BLaER1 treated with 17β-estradiol and CSF1 and Interleukin-3, amounts not matched to agents 10 nM and 100 nM (cell line): ENCODE results near the gene ASIC2.

Experiments
- H3K27ac ChIP-seq, 11 experiments: shearing (Covaris generic); formaldehyde crosslinking; 2 replicates each; pipeline ENCODE4 v1.8.1; 2022
- H3K27me3 ChIP-seq, 11 experiments: shearing (Covaris generic); formaldehyde crosslinking; 2 replicates each; pipeline ENCODE4 v1.8.1; 2022
- H3K36me3 ChIP-seq, 11 experiments: shearing (Covaris generic); formaldehyde crosslinking; 2 replicates each; pipeline ENCODE4 v1.8.1; 2022
- H3K4me1 ChIP-seq, 10 experiments: shearing (Covaris generic); formaldehyde crosslinking; 2 replicates each; pipeline ENCODE4 v1.8.1; 2022
- H3K4me2 ChIP-seq, 11 experiments: shearing (Covaris generic); formaldehyde crosslinking; 2 replicates each; pipeline ENCODE4 v1.8.1; 2022
- H3K4me3 ChIP-seq, 10 experiments: shearing (Covaris generic); formaldehyde crosslinking; 2 replicates each; pipeline ENCODE4 v1.8.1; 2022
- H3K9ac ChIP-seq, 11 experiments: shearing (Covaris generic); formaldehyde crosslinking; 2 replicates each; pipeline ENCODE4 v1.8.1; 2022
- H3K9me3 ChIP-seq, 11 experiments: shearing (Covaris generic); formaldehyde crosslinking; replicated peaks in 1 of 11; 2 replicates each; pipeline ENCODE4 v1.8.1; 2022
- H4K20me1 ChIP-seq, 11 experiments: shearing (Covaris generic); formaldehyde crosslinking; 2 replicates each; pipeline ENCODE4 v1.8.1; 2022
- Cebpa-rat ChIP-seq, 11 experiments: shearing (Covaris generic); IDR thresholded peaks; 2 replicates each; pipeline ENCODE4 v1.8.1; 2022

Gene ASIC2

DNA sequence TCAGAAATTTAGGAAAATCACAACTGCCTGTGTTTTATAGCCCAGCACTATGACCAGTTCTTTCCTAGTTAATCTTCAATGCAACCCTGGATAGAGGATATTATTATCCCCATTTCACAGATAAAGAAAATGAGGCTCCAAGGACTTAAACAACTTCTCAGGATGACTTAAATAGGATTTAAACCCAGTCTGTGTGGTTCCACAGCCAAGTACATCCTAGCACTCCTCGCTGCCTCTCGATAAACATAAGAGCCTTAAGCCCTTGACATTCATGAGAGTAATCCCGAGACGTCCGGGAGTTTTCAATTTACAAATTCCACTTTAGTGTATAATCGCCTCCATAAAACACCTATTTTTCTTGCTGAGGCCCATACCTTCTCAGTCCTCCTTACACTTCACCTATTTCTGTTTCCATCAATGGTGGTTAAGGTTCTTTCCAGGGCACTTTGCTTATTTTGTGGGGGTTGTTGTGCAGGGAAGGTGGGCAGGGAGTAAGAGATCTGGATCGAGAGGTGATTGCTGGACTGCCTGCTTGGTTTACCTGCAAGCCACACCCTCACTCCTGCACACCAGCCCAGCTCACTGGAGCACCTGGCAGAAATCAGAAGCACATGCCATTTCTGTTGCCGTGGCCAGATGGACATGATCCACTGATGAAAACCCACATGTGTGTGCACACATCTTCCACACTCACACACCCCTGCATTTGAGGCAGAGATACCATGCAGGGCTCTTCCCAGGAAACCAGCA is 50.5 kb downstream of the ASIC2 start:
- H3K9ac ChIP-seq: no peak overlapping the region
- no peak for TF ChIP-seq Cebpa-rat (IDR thresholded peaks at IDR 0.05)
- no peak overlapping the region for H3K27ac ChIP-seq
- H4K20me1 ChIP-seq: no peaks in the 10 kb centered on the region; a peak in 2 of 22 replicates
- no peaks in the 10 kb centered on the region for H3K27me3 ChIP-seq
- H3K4me2 ChIP-seq: no peak overlapping the region
- H3K36me3 ChIP-seq: no peaks in the 10 kb centered on the region
- no peaks in the 10 kb centered on the region for H3K9me3 ChIP-seq
- H3K4me1 ChIP-seq: no peaks in the 10 kb centered on the region
- H3K4me3 ChIP-seq: no peak overlapping the region

DNA sequence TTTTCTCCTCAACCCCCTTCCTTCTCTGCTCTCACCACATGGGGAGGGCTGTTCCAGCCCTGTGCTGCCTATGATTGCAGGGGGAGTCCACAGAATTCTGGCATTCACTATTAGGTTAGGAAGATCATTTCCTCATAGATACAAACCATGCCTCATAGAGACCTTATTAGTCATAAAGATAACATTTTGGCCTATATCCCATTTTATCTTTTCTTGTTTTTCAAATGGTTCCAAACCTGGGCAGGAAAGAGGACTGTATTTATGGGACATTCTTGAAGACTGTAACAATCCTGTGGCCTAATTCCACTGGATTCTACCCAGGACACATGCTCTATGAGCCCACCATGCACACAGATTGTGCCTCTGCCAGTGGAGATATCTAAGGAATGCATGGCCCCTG is 51.7 kb downstream of the ASIC2 start:
- H3K4me1 ChIP-seq: no peaks in the 10 kb centered on the region
- no peak overlapping the region for H3K4me2 ChIP-seq
- H3K4me3 ChIP-seq: no peak overlapping the region
- no peaks in the 10 kb centered on the region; a peak in 2 of 22 replicates for H4K20me1 ChIP-seq
- no peak overlapping the region for H3K9ac ChIP-seq
- no peaks in the 10 kb centered on the region for H3K9me3 ChIP-seq
- no peaks in the 10 kb centered on the region for H3K27me3 ChIP-seq
- TF ChIP-seq Cebpa-rat (IDR thresholded peaks at IDR 0.05): no peak
- no peaks in the 10 kb centered on the region for H3K36me3 ChIP-seq
- H3K27ac ChIP-seq: no peak overlapping the region

DNA sequence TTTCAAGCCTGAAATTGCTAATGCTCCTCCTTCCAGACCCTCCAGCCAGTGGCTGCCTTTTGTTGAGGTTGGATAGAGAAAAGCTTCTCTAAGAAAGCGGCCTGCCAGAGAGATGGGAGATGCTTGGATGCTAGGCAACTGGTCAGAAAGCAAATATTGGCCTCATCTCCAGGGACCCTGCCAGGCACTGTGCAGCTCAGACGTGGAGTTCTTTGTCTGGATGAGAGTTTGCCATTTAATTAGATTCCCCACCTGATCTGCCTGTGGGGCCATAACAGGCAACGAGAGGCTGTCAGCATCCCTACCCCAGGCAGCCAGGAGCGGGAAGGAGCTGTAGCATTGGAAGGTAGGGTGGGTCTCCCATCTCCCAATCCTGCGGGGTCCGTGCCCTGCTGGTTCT is 52.7 kb downstream of the ASIC2 start:
- no peaks in the 10 kb centered on the region; a peak in 2 of 22 replicates for H4K20me1 ChIP-seq
- no peaks in the 10 kb centered on the region for H3K4me1 ChIP-seq
- H3K36me3 ChIP-seq: no peaks in the 10 kb centered on the region
- H3K4me2 ChIP-seq: no peak overlapping the region
- TF ChIP-seq Cebpa-rat (IDR thresholded peaks at IDR 0.05): no peak
- H3K27ac ChIP-seq: no peak overlapping the region
- H3K27me3 ChIP-seq: no peaks in the 10 kb centered on the region
- H3K9ac ChIP-seq: no peak overlapping the region
- H3K4me3 ChIP-seq: no peak overlapping the region
- H3K9me3 ChIP-seq: no peaks in the 10 kb centered on the region

DNA sequence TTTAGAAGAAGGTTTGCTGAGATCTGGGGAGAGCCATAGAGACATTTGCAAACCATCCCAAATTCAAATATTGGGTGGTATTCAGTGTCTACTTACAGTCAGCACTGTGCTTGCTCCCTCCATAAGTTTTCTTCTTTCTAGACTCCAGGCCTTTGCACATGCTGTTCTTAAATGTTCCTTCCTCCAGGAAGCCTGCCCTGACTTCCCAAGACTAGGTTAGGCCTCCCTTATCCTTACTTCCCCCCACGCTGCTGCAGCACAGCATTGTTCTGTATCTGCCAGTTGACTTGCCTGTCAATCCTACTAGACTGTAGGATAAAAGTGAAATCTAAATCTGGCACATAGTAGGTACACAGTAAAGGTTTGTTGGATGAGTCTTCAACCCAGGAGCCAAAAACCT is 53.4 kb downstream of the ASIC2 start:
- H3K4me2 ChIP-seq: no peak overlapping the region
- no peak overlapping the region for H3K27ac ChIP-seq
- H3K9ac ChIP-seq: no peak overlapping the region
- no peak overlapping the region for H3K4me3 ChIP-seq
- no peaks in the 10 kb centered on the region for H3K36me3 ChIP-seq
- no peaks in the 10 kb centered on the region for H3K4me1 ChIP-seq
- no peaks in the 10 kb centered on the region for H3K9me3 ChIP-seq
- no peaks in the 10 kb centered on the region; a peak in 2 of 22 replicates for H4K20me1 ChIP-seq
- H3K27me3 ChIP-seq: no peaks in the 10 kb centered on the region
- TF ChIP-seq Cebpa-rat (IDR thresholded peaks at IDR 0.05): no peak

DNA sequence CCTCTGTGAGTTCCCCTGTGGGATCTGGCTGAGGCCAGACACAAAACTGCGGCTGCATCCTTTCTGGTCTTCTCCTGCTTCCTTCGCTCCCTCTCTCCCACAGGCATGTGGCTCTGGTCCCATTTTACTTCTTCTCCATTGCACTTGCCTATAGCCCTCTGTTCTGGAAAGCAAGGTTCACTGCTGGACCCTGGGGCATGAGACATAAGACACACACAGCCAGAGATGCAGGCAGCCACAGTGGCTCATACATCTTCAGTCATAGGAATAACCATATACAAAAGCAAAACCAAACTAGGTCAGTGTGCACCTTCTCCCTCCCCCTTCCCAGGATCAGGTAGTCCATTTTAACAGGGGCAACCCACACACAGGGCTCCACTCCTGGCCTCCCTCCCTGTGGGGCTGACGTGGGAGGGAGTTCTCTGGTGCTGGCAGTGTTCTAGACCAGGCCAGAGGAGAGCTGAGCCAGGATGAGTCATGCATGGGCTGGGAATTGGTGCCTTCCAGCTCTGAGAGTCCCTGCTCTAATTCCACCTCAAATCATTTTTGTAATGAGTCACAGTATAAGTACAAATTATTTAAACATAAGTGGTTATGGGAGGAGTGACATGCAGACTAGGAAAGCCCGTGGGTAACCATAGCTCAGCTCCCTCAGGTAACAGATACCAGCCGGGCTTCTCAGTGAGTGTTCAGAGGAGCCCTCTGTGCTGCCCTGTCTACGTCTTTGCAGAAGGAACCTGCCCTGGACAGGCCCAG is 58.0 kb downstream of the ASIC2 start:
- Histone ChIP-seq H3K36me3 (no peaks in the 10 kb centered on the region), H3K9ac (no peak overlapping the region), H3K4me1 (peaks cover 0 to 10% (median 0%) of the 10 kb centered on the region in 10 experiments; a peak in 3 of 20 replicates), H4K20me1 (no peaks in the 10 kb centered on the region; a peak in 1 of 22 replicates), H3K27me3 (no peaks in the 10 kb centered on the region), H3K27ac (no peak overlapping the region), H3K9me3 (no peaks in the 10 kb centered on the region), H3K4me3 (no peak overlapping the region), H3K4me2 (no peak overlapping the region)
- TF ChIP-seq Cebpa-rat (IDR thresholded peaks at IDR 0.05): no peak

DNA sequence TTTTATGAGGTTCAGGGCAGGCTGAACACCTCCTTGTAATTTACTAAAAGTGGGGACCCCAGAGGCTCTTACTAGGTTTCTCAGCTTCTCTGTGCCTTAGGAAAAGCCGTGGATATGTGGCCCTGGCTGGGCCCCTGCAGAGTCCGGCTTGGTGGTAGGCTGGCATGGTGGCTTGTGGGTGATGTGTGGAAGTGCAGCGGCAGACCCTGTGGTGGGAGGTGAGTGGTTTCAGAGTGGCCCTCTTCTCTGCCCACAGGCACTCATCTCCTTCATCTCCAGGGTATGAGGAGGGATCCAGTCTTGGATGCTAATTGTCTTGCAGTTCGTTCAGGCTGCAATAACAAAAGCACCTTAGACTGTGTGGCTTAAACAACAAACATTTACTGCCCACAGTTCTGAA is 58.9 kb downstream of the ASIC2 start:
- H3K4me2 ChIP-seq: no peak overlapping the region; a peak in 2 of 22 replicates
- no peaks in the 10 kb centered on the region for H3K36me3 ChIP-seq
- H3K9me3 ChIP-seq: no peaks in the 10 kb centered on the region
- H3K27me3 ChIP-seq: no peaks in the 10 kb centered on the region
- no peak overlapping the region for H3K9ac ChIP-seq
- H3K27ac ChIP-seq: no peak overlapping the region
- no peaks in the 10 kb centered on the region for H4K20me1 ChIP-seq
- no peak for TF ChIP-seq Cebpa-rat (IDR thresholded peaks at IDR 0.05)
- no peak overlapping the region for H3K4me3 ChIP-seq
- peaks cover 0 to 10% (median 0%) of the 10 kb centered on the region in 10 experiments; a peak in 3 of 20 replicates for H3K4me1 ChIP-seq

DNA sequence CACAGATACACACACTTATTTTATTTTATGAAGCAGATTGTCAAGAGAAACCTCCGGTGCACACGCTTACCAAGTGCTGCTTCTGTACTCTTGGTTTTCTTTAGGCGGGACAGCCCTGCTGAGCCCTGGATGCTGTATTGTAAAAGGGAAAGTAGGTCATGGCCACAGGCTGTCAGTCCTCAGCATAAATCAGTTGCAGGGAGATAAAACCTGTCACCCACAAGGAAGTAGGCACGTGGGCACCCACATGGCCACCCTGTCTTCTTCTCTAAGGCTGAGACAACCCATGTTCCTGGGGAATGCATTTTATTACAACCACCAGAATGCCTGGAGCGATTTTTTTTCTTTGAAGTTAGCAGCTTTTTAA is 59.3 kb downstream of the ASIC2 start:
- Histone ChIP-seq H3K9me3 (no peaks in the 10 kb centered on the region), H3K4me2 (no peak overlapping the region; a peak in 1 of 22 replicates), H3K4me3 (no peak overlapping the region), H3K36me3 (no peaks in the 10 kb centered on the region), H4K20me1 (no peaks in the 10 kb centered on the region), H3K27ac (no peak overlapping the region), H3K9ac (no peak overlapping the region), H3K27me3 (no peaks in the 10 kb centered on the region), H3K4me1 (peaks cover 0 to 10% (median 0%) of the 10 kb centered on the region in 10 experiments; a peak in 5 of 20 replicates)
- TF ChIP-seq Cebpa-rat (IDR thresholded peaks at IDR 0.05): no peak

DNA sequence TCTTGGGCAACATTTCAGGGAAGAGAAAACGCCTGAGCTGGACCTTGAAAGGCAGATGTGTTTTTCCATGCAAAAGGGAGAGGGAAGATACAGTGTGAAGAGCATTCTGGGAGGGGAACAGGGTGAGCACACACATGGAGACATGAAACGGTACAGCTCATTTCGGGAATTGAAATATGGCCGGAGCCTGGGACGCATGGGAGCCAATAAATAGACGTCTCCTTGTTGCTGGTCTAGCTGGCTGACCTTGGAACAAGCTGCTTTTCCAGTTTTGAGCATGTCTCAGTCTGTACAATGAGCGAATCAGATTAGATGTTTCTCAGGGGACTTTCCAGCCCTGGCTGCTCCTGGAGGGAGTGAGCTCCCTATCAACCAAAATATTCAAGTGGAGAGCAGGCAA is 63.6 kb downstream of the ASIC2 start:
- Histone ChIP-seq H3K9ac (no peak overlapping the region), H3K9me3 (no peaks in the 10 kb centered on the region), H3K27ac (no peak overlapping the region), H3K4me2 (no peak overlapping the region), H3K27me3 (no peaks in the 10 kb centered on the region), H3K4me3 (no peak overlapping the region), H4K20me1 (no peaks in the 10 kb centered on the region; a peak in 1 of 22 replicates), H3K4me1 (peaks cover 0 to 9% (median 0%) of the 10 kb centered on the region in 10 experiments; a peak in 5 of 20 replicates), H3K36me3 (no peaks in the 10 kb centered on the region)
- no peak for TF ChIP-seq Cebpa-rat (IDR thresholded peaks at IDR 0.05)

DNA sequence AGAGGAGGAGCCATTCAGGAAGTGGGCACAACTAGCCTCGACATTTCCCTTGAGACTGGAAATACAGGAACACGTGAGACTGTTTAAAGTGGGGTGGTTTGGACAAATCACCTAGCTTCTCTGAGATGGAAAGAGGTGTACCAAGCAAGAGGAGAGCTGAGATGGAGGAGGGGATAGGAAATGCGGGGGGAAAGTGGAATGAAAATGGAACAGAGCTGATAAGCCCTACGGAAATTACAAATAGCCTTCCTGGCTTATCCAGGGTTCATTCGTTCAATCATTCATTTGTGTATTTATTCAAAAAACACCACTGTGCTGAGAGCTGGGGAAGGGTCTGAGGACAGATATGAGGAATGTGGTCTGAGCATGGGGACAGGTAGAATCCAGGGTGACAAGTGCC is 64.1 kb downstream of the ASIC2 start:
- Histone ChIP-seq H3K36me3 (no peaks in the 10 kb centered on the region), H3K4me1 (peaks cover 0 to 5% (median 0%) of the 10 kb centered on the region in 10 experiments; a peak in 5 of 20 replicates), H4K20me1 (no peaks in the 10 kb centered on the region; a peak in 1 of 22 replicates), H3K9me3 (no peaks in the 10 kb centered on the region), H3K4me2 (no peak overlapping the region), H3K27me3 (no peaks in the 10 kb centered on the region), H3K4me3 (no peak overlapping the region), H3K27ac (no peak overlapping the region), H3K9ac (no peak overlapping the region)
- no peak for TF ChIP-seq Cebpa-rat (IDR thresholded peaks at IDR 0.05)
